ENCODE data around the gene TEF.
A peak's percentile ranks its signal among the peaks of the same experiment; 100 is the strongest.
"Not testable (repeated sequence)": the region's sequence is repeated elsewhere in the genome, so short reads cannot be mapped to it uniquely, and the experiment has no call there.

The TEF gene

GRCh38 chr22:41397143-41397811 lies 15.5 kb downstream of the TEF start:
- no peak overlapping the region for H3K4me3 ChIP-seq (ENCODE audit: low read length)
- H3K36me3 ChIP-seq (ENCODE audit: control insufficient read depth, insufficient read depth, low read length) = peaks cover 42% of the 10 kb centered on the region
- H3K27me3 ChIP-seq (ENCODE audit: control insufficient read depth, insufficient read depth, low read length) = no peaks in the 10 kb centered on the region

GRCh38 chr22:41398921-41399320 lies 17.2 kb downstream of the TEF start:
- Histone ChIP-seq H3K4me3 (ENCODE audit: low read length) (no peak overlapping the region), H3K27ac (ENCODE audit: low read depth, low read length) (no peak overlapping the region), H3K36me3 (ENCODE audit: control insufficient read depth, insufficient read depth, low read length) (peaks cover 40% of the 10 kb centered on the region), H3K4me1 (ENCODE audit: control insufficient read depth, insufficient read depth, low read length) (peaks cover 13% of the 10 kb centered on the region), H3K9ac (ENCODE audit: low read length) (no peak overlapping the region), H3K27me3 (ENCODE audit: control insufficient read depth, insufficient read depth, low read length) (no peaks in the 10 kb centered on the region)

More at GRCh38 chr22:41397143-41397811, 15.5 kb downstream of the TEF start:
- Histone ChIP-seq H3K9ac (ENCODE audit: low read length) (no peak overlapping the region), H3K4me1 (ENCODE audit: control insufficient read depth, insufficient read depth, low read length) (peaks cover 7% of the 10 kb centered on the region), H3K27ac (ENCODE audit: low read depth, low read length) (no peak overlapping the region)

GRCh38 chr22:41401781-41402648 lies 20.3 kb downstream of the TEF start:
- Histone ChIP-seq H3K4me3 (ENCODE audit: low read length) (no peak overlapping the region), H3K36me3 (ENCODE audit: control insufficient read depth, insufficient read depth, low read length) (peaks cover 15% of the 10 kb centered on the region), H3K27me3 (ENCODE audit: control insufficient read depth, insufficient read depth, low read length) (no peaks in the 10 kb centered on the region), H3K4me1 (ENCODE audit: control insufficient read depth, insufficient read depth, low read length) (peaks cover 13% of the 10 kb centered on the region), H3K9ac (ENCODE audit: low read length) (no peak overlapping the region), H3K27ac (ENCODE audit: low read depth, low read length) (peak overlapping the region; percentile 48)

DNA sequence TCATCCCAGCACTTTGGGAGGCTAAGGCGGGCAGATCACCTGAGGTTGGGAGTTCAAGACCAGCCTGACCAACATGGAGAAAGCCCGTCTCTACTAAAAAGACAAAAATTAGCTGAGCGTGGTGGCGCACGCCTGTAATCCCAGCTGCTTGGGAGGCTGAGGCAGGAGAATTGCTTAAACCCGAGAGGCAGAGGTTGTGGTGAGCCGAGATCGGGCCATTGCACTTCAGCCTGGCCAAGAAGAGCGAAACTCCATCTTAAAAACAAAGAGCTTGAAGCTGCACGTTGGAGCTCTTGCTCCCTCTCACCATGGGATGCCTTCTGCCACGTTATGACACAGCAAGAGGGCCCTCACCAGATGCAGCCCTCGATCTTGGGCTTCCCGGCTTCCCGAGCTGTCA lies 21.1 kb downstream of the TEF start:
- H3K27me3 ChIP-seq (ENCODE audit: control insufficient read depth, insufficient read depth, low read length); H3K4me3 ChIP-seq (ENCODE audit: low read length); H3K27ac ChIP-seq (ENCODE audit: low read depth, low read length); H3K9ac ChIP-seq (ENCODE audit: low read length); H3K36me3 ChIP-seq (ENCODE audit: control insufficient read depth, insufficient read depth, low read length): not testable (repeated sequence)
- peaks cover 13% of the 10 kb centered on the region for H3K4me1 ChIP-seq (ENCODE audit: control insufficient read depth, insufficient read depth, low read length)

- peak overlapping the region; percentile 49 for H3K9ac ChIP-seq (ENCODE audit: low read length)
- H3K27me3 ChIP-seq (ENCODE audit: control insufficient read depth, insufficient read depth, low read length) = no peaks in the 10 kb centered on the region
- H3K4me1 ChIP-seq (ENCODE audit: control insufficient read depth, insufficient read depth, low read length) = peaks cover 13% of the 10 kb centered on the region
- H3K27ac ChIP-seq (ENCODE audit: low read depth, low read length) = peak overlapping the region; percentile 44
- peak overlapping the region; percentile 30 for H3K4me3 ChIP-seq (ENCODE audit: low read length)
- peaks cover under 1% of the 10 kb centered on the region for H3K36me3 ChIP-seq (ENCODE audit: control insufficient read depth, insufficient read depth, low read length)
These were observed 22.0 kb downstream of the TEF start for GRCh38 chr22:41403532-41404318.

DNA sequence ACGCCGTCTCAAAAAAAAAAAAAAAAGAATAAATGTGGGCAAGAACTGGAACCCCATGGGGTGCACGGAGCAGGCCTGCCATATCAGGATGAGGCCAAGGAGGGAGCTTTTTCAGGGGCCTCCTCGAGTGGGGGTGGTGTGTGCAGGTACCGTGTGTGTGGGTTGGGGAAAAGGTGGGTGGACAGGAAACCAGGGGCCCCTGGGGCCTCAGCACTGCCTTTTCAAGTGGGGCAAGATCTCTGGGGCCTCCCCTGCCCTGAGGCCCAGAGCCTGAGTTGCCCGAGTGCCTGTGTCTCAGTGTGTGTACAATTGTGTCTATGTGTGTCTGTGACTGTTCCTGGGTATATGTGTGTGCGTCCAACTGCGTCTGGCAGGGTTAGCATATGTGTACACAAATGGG lies 23.8 kb downstream of the TEF start:
- no peaks in the 10 kb centered on the region for H3K36me3 ChIP-seq (ENCODE audit: control insufficient read depth, insufficient read depth, low read length)
- peaks cover 16% of the 10 kb centered on the region for H3K4me1 ChIP-seq (ENCODE audit: control insufficient read depth, insufficient read depth, low read length)
- H3K27me3 ChIP-seq (ENCODE audit: control insufficient read depth, insufficient read depth, low read length) = no peaks in the 10 kb centered on the region
- H3K4me3 ChIP-seq (ENCODE audit: low read length) = no peak overlapping the region
- H3K9ac ChIP-seq (ENCODE audit: low read length) = no peak overlapping the region
- H3K27ac ChIP-seq (ENCODE audit: low read depth, low read length) = no peak overlapping the region

GRCh38 chr22:41406410-41406809 lies 24.7 kb downstream of the TEF start:
- Histone ChIP-seq H3K9ac (ENCODE audit: low read length) (no peak overlapping the region), H3K27ac (ENCODE audit: low read depth, low read length) (no peak overlapping the region), H3K4me3 (ENCODE audit: low read length) (no peak overlapping the region), H3K36me3 (ENCODE audit: control insufficient read depth, insufficient read depth, low read length) (no peaks in the 10 kb centered on the region), H3K27me3 (ENCODE audit: control insufficient read depth, insufficient read depth, low read length) (no peaks in the 10 kb centered on the region), H3K4me1 (ENCODE audit: control insufficient read depth, insufficient read depth, low read length) (peaks cover 18% of the 10 kb centered on the region)

DNA sequence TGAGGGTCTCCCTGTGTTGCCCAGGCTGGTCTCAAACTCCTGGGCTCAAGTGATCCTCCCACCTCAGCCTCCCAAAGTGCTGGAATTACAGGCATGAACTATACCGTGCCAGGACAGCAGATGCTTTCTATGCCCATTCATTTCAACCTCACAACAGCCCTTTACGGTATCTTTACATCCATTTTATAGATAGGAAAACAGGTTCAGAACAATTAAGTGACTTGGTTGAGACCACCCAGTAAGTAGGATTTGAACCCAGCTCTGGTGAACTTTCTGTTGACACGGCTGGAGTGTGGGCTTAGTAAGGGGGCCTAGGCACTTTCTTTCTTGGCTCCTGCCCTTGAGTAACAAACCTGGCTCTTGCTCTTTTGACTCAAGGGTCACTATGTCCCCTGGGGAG lies 25.7 kb downstream of the TEF start:
- Histone ChIP-seq H3K36me3 (ENCODE audit: control insufficient read depth, insufficient read depth, low read length) (no peaks in the 10 kb centered on the region), H3K27me3 (ENCODE audit: control insufficient read depth, insufficient read depth, low read length) (no peaks in the 10 kb centered on the region), H3K9ac (ENCODE audit: low read length) (no peak overlapping the region), H3K4me3 (ENCODE audit: low read length) (no peak overlapping the region), H3K27ac (ENCODE audit: low read depth, low read length) (no peak overlapping the region), H3K4me1 (ENCODE audit: control insufficient read depth, insufficient read depth, low read length) (peaks cover 12% of the 10 kb centered on the region)

DNA sequence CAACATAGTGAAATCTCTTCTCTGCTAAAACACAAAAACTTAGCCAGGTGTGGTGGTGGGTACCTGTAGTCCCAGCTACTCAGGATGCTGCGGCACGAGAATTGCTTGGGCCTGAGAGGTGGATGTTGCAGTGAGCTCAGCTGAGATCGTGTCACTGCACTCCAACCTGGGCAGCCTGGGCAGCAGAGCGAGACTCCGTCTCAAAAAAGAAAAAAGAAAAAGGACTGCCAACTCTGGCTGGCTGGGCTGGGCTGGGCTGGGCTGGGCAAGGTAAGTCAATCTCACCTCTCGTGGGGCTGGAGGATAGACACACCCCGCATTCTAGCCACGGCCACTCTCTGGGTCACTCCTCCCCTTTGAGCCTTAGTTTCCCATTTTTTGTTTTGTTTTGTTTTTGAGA lies 26.9 kb downstream of the TEF start:
- Histone ChIP-seq H3K4me1 (ENCODE audit: control insufficient read depth, insufficient read depth, low read length) (peaks cover 15% of the 10 kb centered on the region), H3K27me3 (ENCODE audit: control insufficient read depth, insufficient read depth, low read length) (no peaks in the 10 kb centered on the region), H3K36me3 (ENCODE audit: control insufficient read depth, insufficient read depth, low read length) (no peaks in the 10 kb centered on the region), H3K9ac (ENCODE audit: low read length) (no peak overlapping the region), H3K4me3 (ENCODE audit: low read length) (no peak overlapping the region), H3K27ac (ENCODE audit: low read depth, low read length) (no peak overlapping the region)

GRCh38 chr22:41410311-41410751 lies 28.6 kb downstream of the TEF start:
- Histone ChIP-seq H3K9ac (ENCODE audit: low read length) (no peak overlapping the region), H3K4me1 (ENCODE audit: control insufficient read depth, insufficient read depth, low read length) (peaks cover 20% of the 10 kb centered on the region), H3K27ac (ENCODE audit: low read depth, low read length) (peak overlapping the region; percentile 82), H3K4me3 (ENCODE audit: low read length) (no peak overlapping the region), H3K27me3 (ENCODE audit: control insufficient read depth, insufficient read depth, low read length) (no peaks in the 10 kb centered on the region), H3K36me3 (ENCODE audit: control insufficient read depth, insufficient read depth, low read length) (no peaks in the 10 kb centered on the region)

GRCh38 chr22:41411021-41411851 lies 29.5 kb downstream of the TEF start:
- Histone ChIP-seq H3K4me3 (ENCODE audit: low read length) (no peak overlapping the region), H3K27ac (ENCODE audit: low read depth, low read length) (peak overlapping the region; percentile 82), H3K4me1 (ENCODE audit: control insufficient read depth, insufficient read depth, low read length) (peaks cover 22% of the 10 kb centered on the region), H3K27me3 (ENCODE audit: control insufficient read depth, insufficient read depth, low read length) (no peaks in the 10 kb centered on the region), H3K36me3 (ENCODE audit: control insufficient read depth, insufficient read depth, low read length) (no peaks in the 10 kb centered on the region), H3K9ac (ENCODE audit: low read length) (no peak overlapping the region)

Data from rectal smooth muscle tissue (tissue), 1 donor.